H1 (cell line): Measurements from ENCODE around the gene SUSD1. TPM values are rescaled to one million over a fixed set of nuclear protein-coding genes. Genes with fewer than 3 reads are reported as not detected.

Source experiments
- CTCF ChIA-PET: fragments of 300-600 bp; sonication (Branson Sonifier 250); formaldehyde crosslinking; loops from one replicate; lab custom pipeline; 2021; ENCODE audit not compliant: partially characterized antibody; lab: Charles Lee
- POLR2A ChIA-PET: fragments of 300-600 bp; sonication (Branson Sonifier 250); formaldehyde crosslinking; loops from one replicate; lab custom pipeline; 2021; ENCODE audit warnings: inconsistent platforms; ENCODE audit not compliant: partially characterized antibody; lab: Charles Lee
- DNase-seq, 2 experiments: peaks; one replicate each; pipeline versions ENCODE4 v3.0.0 to v3.0.0-alpha.2; 2010 to 2022; ENCODE audit warnings: low spot score in 2 of 2, low read depth in 1 of 2, mixed read lengths in 1 of 2
- FAIRE-seq: peaks from 2 replicates; lab custom pipeline; 2011; peaks lifted over from hg19 to GRCh38; lab: Jason Lieb, UNC
- H2AFZ ChIP-seq: 2 replicates; pipeline ENCODE4 v1.8.1; 2012; ENCODE audit warnings: low read length, inconsistent platforms
- H2AK5ac ChIP-seq: 2 replicates; pipeline ENCODE4 v1.6.1; 2013; ENCODE audit warnings: low read depth, low read length
- H2BK120ac ChIP-seq: replicated peaks from 2 replicates; pipeline ENCODE3; 2013; ENCODE audit warnings: low read depth, low read length, inconsistent platforms
- H2BK12ac ChIP-seq: 2 replicates; pipeline ENCODE4 v1.6.1; 2013; ENCODE audit warnings: low read depth, low read length
- H2BK15ac ChIP-seq: 2 replicates; pipeline ENCODE4 v1.6.1; 2013; ENCODE audit warnings: low read length
- H2BK20ac ChIP-seq: 2 replicates; pipeline ENCODE4 v1.6.1; 2013; ENCODE audit warnings: low read length
- H2BK5ac ChIP-seq: 2 replicates; pipeline ENCODE4 v1.6.1; 2013; ENCODE audit warnings: low read depth, low read length
- H3K14ac ChIP-seq: 2 replicates; pipeline ENCODE4 v1.6.1; 2013; ENCODE audit warnings: inconsistent platforms; ENCODE audit not compliant: insufficient read length
- H3K18ac ChIP-seq: 2 replicates; pipeline ENCODE4 v1.6.1; 2013; ENCODE audit warnings: low read length; ENCODE audit errors: extremely low read depth
- H3K23ac ChIP-seq: 2 replicates; pipeline ENCODE4 v1.6.1; 2013; ENCODE audit warnings: inconsistent platforms; ENCODE audit not compliant: insufficient read length
- H3K23me2 ChIP-seq: 2 replicates; pipeline ENCODE4 v1.6.1; 2013; ENCODE audit warnings: low read depth, low read length
- H3K27ac ChIP-seq: 2 replicates; pipeline ENCODE4 v1.6.1; 2011; ENCODE audit warnings: low read depth, low read length, inconsistent platforms
- H3K27me3 ChIP-seq, 4 experiments: replicated peaks in 1 of 4; 1 replicate in 1 of 4; 2 replicates in 3 of 4; pipeline versions ENCODE4 v1.6.1 to v1.8.1; 2011 to 2013; ENCODE audit warnings: low read length in 3 of 4, mild to moderate bottlenecking in 3 of 4, inconsistent platforms in 2 of 4, mixed read lengths in 2 of 4, moderate library complexity in 1 of 4; ENCODE audit not compliant: control insufficient read depth in 3 of 4, insufficient read depth in 3 of 4; ENCODE audit errors: extremely low read depth in 1 of 4
- H3K36me3 ChIP-seq, 4 experiments: 2 replicates each; pipeline versions ENCODE4 v1.6.1 to v1.8.1; 2011 to 2013; ENCODE audit warnings: mild to moderate bottlenecking in 4 of 4, low read length in 3 of 4, moderate library complexity in 2 of 4, control low read depth in 1 of 4, inconsistent platforms in 1 of 4; ENCODE audit not compliant: insufficient read depth in 4 of 4, control insufficient read depth in 2 of 4
- H3K4ac ChIP-seq: replicated peaks from 2 replicates; pipeline ENCODE3; 2013; ENCODE audit warnings: low read length, low read depth, mixed read lengths, inconsistent platforms; ENCODE audit not compliant: insufficient read length
- H3K4me1 ChIP-seq, 4 experiments: replicated peaks in 1 of 4; 1 replicate in 1 of 4; 2 replicates in 3 of 4; pipeline versions ENCODE4 v1.6.1 to v1.8.1; 2011 to 2013; ENCODE audit warnings: low read length in 3 of 4, inconsistent platforms in 2 of 4, mixed read lengths in 1 of 4; ENCODE audit not compliant: insufficient read depth in 4 of 4, control insufficient read depth in 3 of 4
- H3K4me2 ChIP-seq, 2 experiments: 2 replicates each; pipeline versions ENCODE4 v1.6.1 to v1.8.1; 2011 to 2013; ENCODE audit warnings: low read depth in 2 of 2, low read length in 2 of 2, control low read depth in 1 of 2, inconsistent platforms in 1 of 2, mild to moderate bottlenecking in 1 of 2; ENCODE audit not compliant: insufficient read depth in 1 of 2
- H3K4me3 ChIP-seq, 4 experiments: fragments of 200-600, 300-600 bp in 1 of 4; sonication (generic), shearing (Covaris generic), sonication (Bioruptor Twin) in 1 of 4; 2 replicates each; pipeline versions ENCODE4 v1.5.1 to v1.8.1; 2011 to 2016; ENCODE audit warnings: low read length in 4 of 4, low read depth in 3 of 4, control low read depth in 2 of 4, inconsistent platforms in 2 of 4, mild to moderate bottlenecking in 2 of 4, mixed read lengths in 1 of 4, moderate library complexity in 1 of 4; ENCODE audit not compliant: insufficient read depth in 2 of 4; ENCODE audit errors: extremely low read depth in 1 of 4
- H3K56ac ChIP-seq: replicated peaks from 2 replicates; pipeline ENCODE3; 2013; ENCODE audit warnings: low read depth, mild to moderate bottlenecking, mixed read lengths, low read length, inconsistent platforms; ENCODE audit not compliant: insufficient read length
- H3K79me1 ChIP-seq: 2 replicates; pipeline ENCODE4 v1.6.1; 2013; ENCODE audit warnings: low read depth, low read length, control low read depth
- H3K79me2 ChIP-seq, 2 experiments: 2 replicates each; pipeline versions ENCODE4 v1.6.1 to v1.8.1; 2012 to 2013; ENCODE audit warnings: low read length in 2 of 2, mild to moderate bottlenecking in 2 of 2, inconsistent platforms in 1 of 2; ENCODE audit not compliant: insufficient read depth in 2 of 2, control insufficient read depth in 1 of 2
- H3K9ac ChIP-seq, 4 experiments: replicated peaks in 1 of 4; 1 replicate in 1 of 4; 2 replicates in 3 of 4; pipeline versions ENCODE4 v1.6.1 to v1.8.1; 2011 to 2013; ENCODE audit warnings: low read depth in 3 of 4, low read length in 3 of 4, control low read depth in 2 of 4, mild to moderate bottlenecking in 2 of 4, moderate library complexity in 2 of 4, inconsistent platforms in 1 of 4; ENCODE audit errors: extremely low read depth in 1 of 4
- H3K9me3 ChIP-seq, 2 experiments: 2 replicates each; pipeline versions ENCODE4 v1.6.1 to v1.8.1; 2012 to 2013; ENCODE audit warnings: mild to moderate bottlenecking in 2 of 2, moderate library complexity in 2 of 2, control low read depth in 1 of 2, inconsistent platforms in 1 of 2, low read depth in 1 of 2, low read length in 1 of 2, mixed read lengths in 1 of 2; ENCODE audit not compliant: insufficient read depth in 2 of 2
- H4K20me1 ChIP-seq, 2 experiments: replicated peaks in 1 of 2; 2 replicates each; pipeline versions ENCODE3 to v1.8.1; 2011 to 2013; ENCODE audit warnings: inconsistent platforms in 2 of 2, low read length in 2 of 2, mild to moderate bottlenecking in 1 of 2; ENCODE audit not compliant: insufficient read depth in 2 of 2, control insufficient read depth in 1 of 2
- H4K5ac ChIP-seq: 2 replicates; pipeline ENCODE4 v1.6.1; 2013; ENCODE audit warnings: low read length, low read depth, mixed read lengths, inconsistent platforms; ENCODE audit not compliant: insufficient read length
- H4K8ac ChIP-seq: 2 replicates; pipeline ENCODE4 v1.8.0; 2013; ENCODE audit warnings: mild to moderate bottlenecking, moderate library complexity, low read length, inconsistent platforms; ENCODE audit not compliant: insufficient read depth; ENCODE audit errors: extremely low read depth
- H4K91ac ChIP-seq: replicated peaks from 2 replicates; pipeline ENCODE3; 2013; ENCODE audit warnings: low read length, mixed read lengths, inconsistent platforms; ENCODE audit not compliant: insufficient read length
- GABPA ChIP-seq: IDR thresholded peaks from 2 replicates; pipeline ENCODE4 v1.6.1; 2011; ENCODE audit warnings: mild to moderate bottlenecking, low read length, moderate library complexity, borderline replicate concordance; ENCODE audit not compliant: insufficient read depth
- PHF8 ChIP-seq: fragments of 200-600 bp; sonication (generic); conservative IDR thresholded peaks from 2 replicates; pipeline ENCODE4 v1.7.1; 2012; ENCODE audit warnings: low read depth, mild to moderate bottlenecking, inconsistent platforms, low read length, moderate library complexity
- RFX5 ChIP-seq: IDR thresholded peaks from 2 replicates; pipeline ENCODE4 v1.6.1; 2011; ENCODE audit warnings: low read depth, low read length, improper control_type of control experiment, borderline replicate concordance
- WGBS, 2 experiments: shearing (Covaris generic) in 1 of 2; methylation state at CpG; one replicate each; pipeline versions ENCODE4 v1.1.6 to v1.1.7; 2013 to 2015; ENCODE audit warnings: low lambda C conversion rate in 2 of 2, mixed read lengths in 2 of 2, inconsistent platforms in 1 of 2, low coverage in 1 of 2, missing lambda C conversion rate in 1 of 2; ENCODE audit not compliant: insufficient replicate concordance in 2 of 2, insufficient coverage in 1 of 2, insufficient read length in 1 of 2; ENCODE audit errors: extremely low coverage in 1 of 2, missing lambda C conversion rate in 1 of 2; 5-methylcytosine and 5-hydroxymethylcytosine counted together
- polyA plus RNA-seq, 7 experiments: library from polyadenylated mRNA; depleted of rRNA in 3 of 7; stranded (reverse) in 5 of 7; unstranded in 2 of 7; fragments of >200 nt in 5 of 7; fragments of 200-250 nt in 2 of 7; gene quantifications; 1 replicate in 5 of 7; 2 replicates in 1 of 7; 4 replicates in 1 of 7; pipeline versions ENCODE4 v1.2.1 to v1.2.3, GENCODE V29; 2011 to 2013; ENCODE audit warnings: missing spikeins in 2 of 7, mixed read lengths in 2 of 7
- total RNA-seq: library from RNA; stranded (reverse); fragmentation: NEBNext Ultra II Directional; extraction: Animal tissue kit (Norgen Biotek cat#: 25700); gene quantifications from 2 replicates; pipeline ENCODE4 v1.2.1, GENCODE V29; 2021
- TF ChIP-seq, protein P1 (sequence below): IDR thresholded peaks from 2 replicates; pipeline ENCODE4 v1.6.1; 2012; ENCODE audit warnings: inconsistent platforms

Gene SUSD1
- total and polyA plus RNA-seq, 2 of the 8 experiments (the other 6 are each of a cell fraction or from before 2014, with no cell fraction given): 2.8 to 7.2 TPM

DNA sequence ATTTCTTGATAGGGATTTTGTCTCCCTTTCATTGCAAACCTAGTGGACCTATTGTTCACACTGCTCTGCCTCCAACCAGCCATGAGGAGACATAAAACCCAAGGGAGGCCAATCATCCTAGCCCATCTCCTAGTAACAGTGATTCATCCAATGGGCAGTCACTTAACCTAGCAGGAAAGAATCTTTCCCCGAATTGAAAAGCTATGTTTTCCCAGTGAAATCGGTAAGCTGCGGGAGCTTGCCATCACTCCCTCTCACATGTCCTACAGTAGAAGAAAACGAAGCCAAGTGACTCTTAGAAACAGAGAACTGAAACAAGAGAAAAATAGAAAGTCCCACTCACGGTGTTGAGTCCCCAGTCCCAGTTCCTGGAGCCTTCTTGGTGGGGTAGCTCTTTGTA, 123.3 kb downstream of the SUSD1 start:
- no peak overlapping the region for H2BK120ac ChIP-seq
- no peaks in the 10 kb centered on the region for H3K27me3 ChIP-seq
- ChIA-PET POLR2A (interaction anchor here (0.6 kb wide), 1 partner anchor 914 kb away, joined by 3 read pairs; no protein-coding TSS in a partner anchor), CTCF (interaction anchor here (0.9 to 2.2 kb wide), 8 partner anchors 10 to 293 kb away, joined by 3 to 7 read pairs (median 3); no protein-coding TSS in a partner anchor)
- no peak for FAIRE-seq
- no peak overlapping the region for H3K4me2 ChIP-seq
- no peaks in the 10 kb centered on the region for H3K4me1 ChIP-seq
- H4K20me1 ChIP-seq: no peaks in the 10 kb centered on the region
- no peak overlapping the region for H3K14ac ChIP-seq
- H2AK5ac ChIP-seq: no peak overlapping the region
- H3K18ac ChIP-seq: no peak overlapping the region
- H2BK15ac ChIP-seq: no peak overlapping the region
- no peak overlapping the region for H2BK5ac ChIP-seq
- no peak overlapping the region for H3K23ac ChIP-seq
- no peaks in the 10 kb centered on the region for H3K23me2 ChIP-seq
- H2AFZ ChIP-seq: no peak overlapping the region
- no peak overlapping the region for H4K91ac ChIP-seq
- H4K8ac ChIP-seq: no peak overlapping the region
- H3K79me1 ChIP-seq: no peaks in the 10 kb centered on the region
- H4K5ac ChIP-seq: no peak overlapping the region
- WGBS, 2 experiments: 93% methylated on average over 5 of the region's 5 CpGs; no CpG with 5 or more reads in 1 of the 2 experiments
- H2BK12ac ChIP-seq: no peak overlapping the region
- no peak overlapping the region for H2BK20ac ChIP-seq
- TF ChIP-seq PHF8 (no peak), GABPA (no peak), RFX5 (no peak)
- TF ChIP-seq, protein P1, sequence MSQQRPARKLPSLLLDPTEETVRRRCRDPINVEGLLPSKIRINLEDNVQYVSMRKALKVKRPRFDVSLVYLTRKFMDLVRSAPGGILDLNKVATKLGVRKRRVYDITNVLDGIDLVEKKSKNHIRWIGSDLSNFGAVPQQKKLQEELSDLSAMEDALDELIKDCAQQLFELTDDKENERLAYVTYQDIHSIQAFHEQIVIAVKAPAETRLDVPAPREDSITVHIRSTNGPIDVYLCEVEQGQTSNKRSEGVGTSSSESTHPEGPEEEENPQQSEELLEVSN: no peak
- H3K4ac ChIP-seq: no peak overlapping the region
- no peak overlapping the region for H3K27ac ChIP-seq
- H3K56ac ChIP-seq: no peak overlapping the region
- no peak for DNase-seq
- no peak overlapping the region for H3K9ac ChIP-seq
- no peaks in the 10 kb centered on the region for H3K36me3 ChIP-seq
- H3K79me2 ChIP-seq: no peaks in the 10 kb centered on the region
- H3K4me3 ChIP-seq: no peak overlapping the region
- H3K9me3 ChIP-seq: no peaks in the 10 kb centered on the region
